Stimulated activated CD4-positive, alpha-beta T cell treated with anti-CD3 and anti-CD28 coated beads, Interleukin-1b, Interleukin-23, amount 100 ng/mL, for 24 hours (primary cell): Measurements from ENCODE around the gene GIPC1.

ENCODE experiments used
- DNase-seq, 4 experiments: peaks; one replicate each; pipeline ENCODE4 v3.0.0-alpha.2; 2020; ENCODE audit warnings: low read depth in 4 of 4, low spot score in 1 of 4

GIPC1 gene

DNA sequence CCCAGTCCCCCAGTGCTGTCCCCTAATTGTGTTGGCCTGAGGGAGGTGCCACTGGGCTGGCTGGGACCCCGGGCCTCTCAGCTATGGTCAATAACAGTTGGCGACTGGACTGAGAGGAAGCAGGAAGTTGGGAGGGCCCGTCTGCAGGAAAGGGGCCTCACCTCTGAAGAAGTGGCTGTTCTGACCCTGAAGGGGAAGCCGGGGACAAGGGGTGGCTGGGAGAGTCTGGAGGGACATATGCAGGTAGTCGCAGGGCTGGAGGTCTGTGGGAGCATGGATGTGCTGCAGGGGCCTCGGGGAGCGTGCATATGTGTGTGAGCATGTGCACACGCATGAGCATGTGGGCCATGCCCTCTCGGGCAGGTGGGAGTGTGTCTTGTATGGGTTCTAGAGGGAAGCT, 56.9 kb downstream of the GIPC1 start:
- DNase-seq, result no peak

DNA sequence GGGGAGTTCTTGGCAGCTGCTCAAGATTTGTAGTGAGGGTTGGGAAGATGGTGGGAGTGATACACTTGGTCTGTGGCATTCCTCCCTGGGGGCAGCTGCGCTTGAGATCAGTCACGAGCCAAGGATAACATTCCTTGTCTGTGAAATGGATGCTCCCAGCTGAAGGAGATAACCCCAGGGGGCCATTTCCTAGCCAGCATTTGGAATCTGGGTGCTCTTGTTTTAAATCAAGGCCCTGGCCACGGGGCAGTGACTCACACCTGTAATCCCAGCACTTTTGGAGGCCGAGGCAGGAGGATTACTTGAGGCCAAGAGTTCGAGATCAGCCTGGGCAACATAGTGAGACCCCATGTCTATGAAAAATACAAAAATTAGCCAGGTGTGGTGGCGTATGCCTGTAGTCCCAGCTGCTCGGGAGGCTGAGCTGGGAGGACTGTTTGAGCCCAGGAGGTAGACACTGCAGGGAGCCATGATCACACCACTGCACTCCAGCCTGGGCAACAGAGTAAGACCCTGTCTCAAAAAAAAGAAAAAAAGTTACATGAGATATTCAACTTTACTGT, 58.3 kb downstream of the GIPC1 start:
- no peak for DNase-seq

DNA sequence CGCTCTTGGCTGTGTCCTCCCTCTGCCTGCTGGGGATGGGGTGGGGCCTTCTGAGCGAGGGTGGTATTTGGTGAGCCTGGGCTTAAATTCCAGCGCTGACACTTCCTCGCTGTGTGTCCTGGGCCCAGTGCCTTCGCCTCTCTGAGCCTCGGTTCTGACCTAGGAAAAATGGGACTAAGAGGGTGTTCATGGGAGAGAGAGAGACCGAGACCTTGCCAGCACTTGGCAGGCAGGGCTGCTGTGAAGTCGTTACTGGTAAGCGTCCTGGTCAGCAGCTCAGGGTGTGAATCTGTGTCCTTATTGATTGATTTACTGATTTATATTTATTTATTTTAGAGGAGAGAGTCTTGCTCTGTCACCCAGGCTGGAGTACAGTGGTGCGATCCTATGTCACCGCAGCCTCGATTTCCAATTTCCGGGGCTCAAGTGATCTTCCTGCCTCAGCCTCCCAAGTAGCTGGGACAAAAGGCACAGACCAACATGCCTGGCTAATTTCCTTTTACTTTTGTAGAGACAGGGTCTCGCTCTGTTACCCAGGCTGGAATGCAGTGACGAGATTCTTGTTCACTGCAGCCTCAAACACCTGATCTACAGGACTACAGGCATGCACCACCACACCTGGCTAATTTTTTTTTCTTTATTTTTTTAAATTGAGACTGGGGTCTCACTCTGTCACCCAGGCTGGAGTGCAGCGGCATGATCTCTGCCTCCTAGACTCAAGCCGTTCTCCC, 60.4 kb downstream of the GIPC1 start:
- DNase-seq, result no peak

DNA sequence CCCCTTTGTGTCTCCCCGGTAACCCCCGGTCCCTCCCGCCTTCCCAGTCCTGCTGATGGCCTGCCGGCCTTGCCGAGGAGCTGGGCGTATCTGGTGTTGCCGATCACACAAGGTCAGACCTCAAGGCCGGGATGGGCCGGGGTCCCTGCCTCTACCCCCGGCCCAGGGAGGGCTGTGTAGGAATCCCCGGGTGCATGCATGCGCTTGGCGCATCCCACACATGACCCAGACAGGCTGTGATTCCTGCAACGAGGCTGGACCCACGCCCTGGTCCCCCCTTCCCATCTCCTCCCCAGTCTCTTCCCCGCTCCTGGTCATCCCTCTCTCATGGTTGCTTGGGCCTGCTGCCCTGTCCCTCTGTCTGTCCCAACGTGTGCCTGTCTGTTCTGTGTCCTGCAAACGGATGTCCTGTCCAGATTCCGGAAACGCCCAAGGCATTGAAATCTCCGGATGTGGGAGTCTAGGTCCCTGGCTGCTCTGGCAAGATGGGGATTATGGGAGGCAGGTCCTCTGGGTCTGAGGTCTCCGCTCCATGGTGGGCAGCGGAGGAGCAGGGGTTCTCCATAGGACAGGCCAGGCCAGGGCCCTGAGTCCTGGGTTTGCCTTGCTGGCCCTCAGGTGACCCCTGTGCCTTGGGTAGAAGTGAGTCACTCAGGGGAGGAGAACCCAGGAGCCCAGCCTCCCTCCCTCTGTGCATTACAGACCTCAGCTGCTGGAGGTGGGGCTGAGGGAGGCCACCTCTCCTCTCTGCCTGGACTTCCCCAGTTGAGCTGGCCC, 61.2 kb downstream of the GIPC1 start:
- no peak for DNase-seq

DNA sequence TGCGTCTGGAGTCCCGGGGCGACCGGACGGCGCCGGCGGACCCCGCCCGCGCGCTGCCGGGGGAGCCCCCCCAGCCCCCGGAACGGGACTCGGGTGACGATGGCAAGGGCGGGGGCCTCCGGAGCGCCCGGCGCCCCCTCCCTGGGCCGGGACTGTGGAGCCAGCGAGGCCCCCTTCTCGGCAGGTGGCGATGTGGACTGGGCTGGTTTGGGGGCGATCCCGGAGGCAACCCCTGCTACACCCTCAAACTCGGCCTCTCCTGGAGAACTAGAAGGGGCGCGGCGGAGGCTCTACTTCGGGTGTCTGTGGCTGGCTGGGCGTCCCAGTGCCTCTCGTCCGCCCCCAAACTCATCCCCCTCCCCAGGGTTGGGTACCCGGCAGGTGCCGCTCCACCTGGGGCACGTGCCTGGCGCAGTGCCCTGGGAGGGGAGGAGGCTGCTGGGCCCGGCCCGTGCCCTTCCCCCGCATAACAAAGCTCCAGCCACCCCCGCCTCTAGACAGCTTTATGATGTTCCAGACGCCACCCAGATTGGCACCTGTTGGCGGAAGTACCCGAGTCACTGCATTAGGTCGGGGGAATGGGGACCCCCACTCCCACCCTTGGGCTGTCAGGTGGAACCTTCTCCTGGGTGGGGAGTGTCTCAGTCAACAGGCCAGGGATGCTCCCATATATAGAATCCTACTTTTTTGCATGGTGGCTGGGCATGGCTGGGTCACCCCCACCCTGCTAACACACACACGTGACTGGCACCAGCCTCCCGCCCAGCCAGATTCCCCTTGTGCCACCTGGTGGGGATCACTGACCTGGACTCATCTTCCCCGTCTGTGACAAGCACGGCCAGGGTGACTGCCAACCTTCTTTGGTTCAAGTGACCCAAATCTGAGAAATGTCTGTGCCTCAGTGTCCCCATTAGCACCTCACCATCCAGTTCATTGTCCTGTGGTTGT, 62.1 kb downstream of the GIPC1 start:
- DNase-seq, result no peak

DNA sequence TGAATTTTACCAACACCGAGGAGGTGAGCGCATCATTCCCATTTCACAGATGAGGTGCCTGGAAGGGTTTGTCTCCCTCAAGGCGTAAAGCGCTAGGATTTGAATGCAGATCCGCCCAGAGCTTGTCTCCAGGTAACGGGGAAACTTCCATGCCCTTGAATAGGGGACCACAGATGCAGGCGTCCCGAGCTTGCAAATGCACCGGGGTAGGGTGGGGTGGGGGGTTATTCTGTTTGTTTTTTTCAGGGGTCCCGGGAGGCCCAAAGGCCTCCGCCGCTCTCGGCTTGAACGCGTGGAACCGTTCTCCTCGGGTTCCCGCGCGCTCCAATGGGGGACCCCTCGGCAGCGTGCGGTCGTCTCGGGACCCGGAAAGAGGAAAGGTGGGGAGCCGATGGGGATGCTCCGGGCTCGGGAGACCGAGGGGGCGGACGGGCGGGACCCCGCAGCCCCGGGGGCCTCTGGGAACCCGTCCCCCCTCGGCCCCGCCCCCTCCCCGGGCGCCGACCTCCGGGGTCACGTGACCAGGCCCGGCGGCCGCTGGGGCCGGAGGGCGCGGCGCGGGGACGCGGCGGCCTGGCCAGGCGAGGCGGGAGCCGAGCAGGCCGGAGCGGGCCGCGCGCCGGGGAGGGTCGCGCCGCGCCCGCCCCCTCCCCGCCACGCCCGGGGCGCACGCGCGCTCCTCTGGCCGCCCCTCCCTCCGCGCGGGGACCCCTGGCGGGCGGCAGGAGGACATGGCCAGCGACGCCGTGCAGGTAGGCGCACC, 63.0 kb downstream of the GIPC1 start, which contains the start of gene PKN1:
Gene PKN1 (plus strand): TSS at position 516 of the 763 bp plus-strand sequence. CDS start 216 bp downstream, at position 732.
- peak in 1 of 4 experiments; percentile 56 for DNase-seq

DNA sequence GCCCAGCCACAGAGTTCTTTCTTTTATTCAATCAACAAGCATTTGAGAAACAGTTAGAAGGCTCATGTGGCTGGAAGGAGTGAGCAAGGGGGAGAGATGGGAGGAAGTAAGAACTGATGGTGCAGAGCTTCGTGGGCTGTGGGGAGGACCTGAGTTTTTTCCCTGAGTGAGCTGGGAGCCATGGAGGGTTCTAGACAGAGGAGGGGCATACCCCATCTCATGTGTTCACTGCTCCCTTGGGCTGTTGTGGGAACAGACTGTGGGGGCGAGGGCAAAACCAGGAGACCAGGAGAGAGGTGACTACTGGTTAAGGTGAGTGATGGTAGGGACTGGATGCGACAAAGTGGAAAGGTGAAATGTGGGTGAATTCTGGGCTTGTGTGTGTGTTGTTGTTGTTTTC, 65.2 kb downstream of the GIPC1 start:
- no peak for DNase-seq

DNA sequence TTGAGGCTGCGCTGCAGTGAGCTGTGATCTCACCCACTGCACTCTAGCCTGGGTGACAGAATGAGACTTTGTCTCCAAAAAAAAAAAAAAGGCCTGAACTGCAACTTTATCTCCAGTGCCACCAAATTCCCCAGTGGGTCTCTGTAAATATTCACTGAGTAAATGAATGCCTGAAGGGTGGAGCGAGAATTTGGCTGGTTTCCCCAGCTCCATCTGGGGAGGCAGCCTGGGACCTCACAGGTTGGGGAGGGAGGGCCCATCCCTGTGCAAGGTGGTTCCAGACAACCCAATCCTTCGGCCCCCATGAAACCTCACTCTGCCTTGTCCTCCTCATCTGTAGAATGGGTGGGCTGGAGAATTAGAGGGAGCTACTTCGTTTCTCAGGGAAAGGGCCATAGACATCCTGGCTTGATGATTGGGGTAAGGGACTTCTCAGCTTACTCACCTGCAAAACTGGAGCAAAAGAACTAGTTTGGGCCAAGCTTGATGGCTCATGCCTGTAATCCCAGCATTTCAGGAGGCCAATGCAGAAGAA, 67.0 kb downstream of the GIPC1 start:
- DNase-seq, result no peak
